NCI-H524 (cell line): ENCODE measurements around the gene SAMM50.
"Not testable (repeated sequence)": the region's sequence is repeated elsewhere in the genome, so short reads cannot be mapped to it uniquely, and the experiment has no call there.

Experiments used
- DNase-seq, 2 experiments: peaks; one replicate each; lab custom pipeline; 2025; lab: John Stamatoyannopoulos, UW

Gene SAMM50

GRCh38 chr22:44000123-44000522 lies 44.9 kb downstream of the SAMM50 start:
- DNase-seq = no peak

GRCh38 chr22:44001521-44001920 lies 46.3 kb downstream of the SAMM50 start:
- no peak for DNase-seq

- no peak for DNase-seq
Measured at GRCh38 chr22:44002324-44002723, 47.1 kb downstream of the SAMM50 start.

DNA sequence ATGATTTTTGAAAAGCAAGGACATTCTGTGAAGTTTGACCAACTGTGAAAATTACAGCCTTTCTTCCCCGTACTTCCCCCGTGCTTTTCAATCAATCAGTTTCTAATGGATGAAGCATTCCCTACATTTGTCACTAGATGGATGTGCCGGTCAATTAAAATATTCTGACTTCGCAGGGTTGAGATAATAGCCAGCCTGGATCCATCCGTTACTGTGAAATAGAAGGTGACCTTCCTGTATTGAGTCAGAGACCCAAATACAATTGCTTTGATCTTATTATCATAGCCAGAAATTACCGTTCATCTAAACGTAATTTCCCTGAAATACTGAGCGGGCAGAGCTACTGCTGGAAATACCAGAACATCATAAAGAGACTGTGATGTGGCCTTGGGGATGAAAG lies 47.8 kb downstream of the SAMM50 start:
- DNase-seq = no peak

DNA sequence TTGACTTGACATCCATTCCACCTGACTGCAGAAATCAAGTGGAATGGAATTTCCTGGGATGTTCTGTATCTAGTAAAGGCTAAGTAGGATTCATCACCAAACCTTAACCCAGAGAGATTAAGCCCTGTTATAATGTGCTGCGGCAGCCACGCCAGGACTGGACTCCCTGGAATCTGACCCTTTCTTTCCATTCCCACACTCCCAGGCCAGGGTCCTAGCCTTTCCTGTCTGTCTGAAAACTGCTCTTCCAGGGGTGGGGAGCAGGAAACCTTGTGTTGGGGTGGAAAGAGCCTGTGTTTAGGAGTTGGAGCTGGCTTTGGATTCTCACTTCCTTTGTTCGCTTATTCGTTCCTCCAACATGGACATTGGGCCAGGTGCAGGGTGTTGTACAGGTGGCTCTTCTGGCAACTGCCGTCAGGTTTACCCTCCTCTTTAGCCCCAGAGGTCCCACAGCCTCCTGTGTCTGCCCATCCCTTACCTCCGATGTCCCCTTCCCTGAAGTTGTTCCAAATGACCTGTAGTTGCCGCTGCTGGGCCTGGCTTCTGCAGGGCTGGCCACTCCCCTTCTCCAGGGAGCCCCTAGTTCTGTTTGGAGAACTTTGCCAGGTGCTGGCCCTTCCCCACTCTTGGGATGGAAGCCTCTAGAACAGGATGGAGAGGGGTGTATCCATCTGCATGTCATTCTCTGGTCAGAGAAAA lies 48.3 kb downstream of the SAMM50 start:
- no peak for DNase-seq

- DNase-seq = no peak
Measured at GRCh38 chr22:44004104-44004460, 48.8 kb downstream of the SAMM50 start.

DNA sequence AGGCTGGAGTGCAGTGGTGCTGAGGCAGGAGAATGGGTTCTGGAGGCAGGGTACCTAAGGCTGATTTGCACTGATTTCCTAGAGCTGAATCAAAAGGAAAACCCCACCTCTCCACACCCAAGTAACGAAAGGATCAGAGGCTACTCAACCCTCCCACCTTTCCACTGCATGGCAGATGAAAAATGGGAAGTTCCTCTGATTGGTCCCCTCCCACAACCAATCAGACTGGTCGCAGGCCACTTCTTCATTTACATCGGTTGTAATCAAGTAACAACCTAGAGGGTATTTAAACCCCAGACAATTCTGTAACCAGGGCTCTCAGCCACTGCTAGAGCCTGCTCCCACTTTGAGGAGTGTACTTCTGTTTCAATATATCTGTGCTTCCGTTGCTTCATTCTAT lies 50.3 kb downstream of the SAMM50 start:
- DNase-seq = no peak

- no peak for DNase-seq
Measured at GRCh38 chr22:44012162-44012561, 56.9 kb downstream of the SAMM50 start.

DNA sequence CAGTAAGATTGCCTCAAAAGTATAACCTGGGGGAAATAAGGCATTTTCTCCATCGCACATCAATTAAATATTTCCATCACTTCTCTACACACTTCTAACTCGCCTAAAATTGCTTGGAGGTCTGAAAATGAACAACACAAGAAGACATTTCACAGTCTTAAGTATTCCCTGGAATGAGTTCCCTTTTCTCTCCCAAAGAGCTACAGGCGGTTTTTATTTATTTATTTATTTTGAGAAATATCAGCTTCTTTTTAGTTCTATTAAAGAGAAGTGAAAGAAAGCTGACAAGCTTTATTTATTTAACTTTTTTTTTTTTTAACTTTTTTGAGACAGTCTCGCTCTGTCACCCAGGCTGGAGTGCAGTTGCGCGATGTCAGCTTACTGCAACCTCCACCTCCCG lies 57.3 kb downstream of the SAMM50 start:
- no peak for DNase-seq

DNA sequence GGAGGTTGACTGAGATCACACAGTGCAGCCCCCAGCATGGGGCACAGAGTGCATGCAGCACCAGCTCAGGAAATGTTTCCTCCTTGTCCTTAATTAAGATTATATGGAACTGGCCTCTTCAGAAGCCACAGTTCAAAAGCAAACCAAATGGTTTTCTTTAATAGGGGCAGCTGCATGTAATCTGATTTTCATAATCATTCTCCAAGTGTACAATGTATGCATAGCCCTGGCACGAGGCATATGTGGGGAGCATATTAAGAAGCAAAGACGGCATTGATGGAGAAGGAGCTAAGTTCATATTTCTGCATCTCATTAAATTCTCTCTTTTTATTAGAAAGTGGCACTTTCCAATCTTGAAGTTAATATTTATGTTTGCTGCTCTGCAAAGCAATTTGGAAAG lies 59.0 kb downstream of the SAMM50 start:
- DNase-seq = peak in 1 of 2 experiments; percentile 70

GRCh38 chr22:44016586-44016985 lies 61.3 kb downstream of the SAMM50 start:
- DNase-seq = not testable (repeated sequence)

DNA sequence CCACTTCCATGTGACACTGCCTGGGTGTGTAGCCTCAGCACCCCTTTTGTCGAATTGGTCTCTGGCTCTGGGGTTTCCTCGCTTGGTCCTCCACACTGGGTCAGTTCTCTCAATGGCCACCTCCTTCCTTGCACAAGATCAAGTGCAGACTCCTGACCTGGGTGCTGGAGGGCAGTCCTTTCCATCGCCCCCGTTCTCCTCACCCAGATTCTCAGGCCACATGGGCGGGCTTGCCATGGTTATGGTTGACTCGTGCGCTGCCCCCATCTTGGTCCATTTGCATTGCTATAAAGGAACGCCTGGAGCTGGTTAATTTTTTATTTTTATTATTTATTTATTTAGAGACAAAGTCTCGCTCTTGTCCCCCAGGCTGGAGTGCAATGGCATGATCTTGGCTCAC lies 63.4 kb downstream of the SAMM50 start:
- no peak for DNase-seq

DNA sequence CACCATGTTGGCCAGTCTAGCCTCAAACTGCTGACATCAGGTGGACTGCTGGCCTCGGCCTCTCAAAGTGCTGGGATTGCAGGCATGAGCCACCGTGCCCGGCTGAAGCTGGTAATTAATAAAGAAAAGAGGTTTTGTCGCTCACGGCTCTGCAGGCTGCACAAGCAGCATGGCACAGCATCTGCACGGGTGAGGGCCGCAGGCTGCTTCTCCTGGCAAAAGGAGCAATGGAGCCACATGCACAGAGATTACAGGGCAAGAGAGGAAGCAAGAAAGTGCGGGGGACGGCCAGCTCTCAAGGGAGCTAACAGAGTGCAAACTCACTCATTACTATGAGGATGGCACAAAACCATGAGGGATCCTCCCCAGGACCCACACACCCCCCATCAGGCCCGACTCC lies 64.2 kb downstream of the SAMM50 start:
- no peak for DNase-seq

GRCh38 chr22:44019846-44020245 lies 64.6 kb downstream of the SAMM50 start:
- DNase-seq = no peak

GRCh38 chr22:44020981-44021380 lies 65.7 kb downstream of the SAMM50 start:
- DNase-seq = no peak

- peak in 1 of 2 experiments; percentile 35 for DNase-seq
Measured at GRCh38 chr22:44023404-44024287, 68.4 kb downstream of the SAMM50 start.

- peak in 1 of 2 experiments; percentile 29 for DNase-seq
Measured at GRCh38 chr22:44024288-44024921, 69.2 kb downstream of the SAMM50 start, which contains the start of gene PARVB. PARVB (plus strand) TSS chr22:44024302; CDS start chr22:44024340, 38 bp downstream.

DNA sequence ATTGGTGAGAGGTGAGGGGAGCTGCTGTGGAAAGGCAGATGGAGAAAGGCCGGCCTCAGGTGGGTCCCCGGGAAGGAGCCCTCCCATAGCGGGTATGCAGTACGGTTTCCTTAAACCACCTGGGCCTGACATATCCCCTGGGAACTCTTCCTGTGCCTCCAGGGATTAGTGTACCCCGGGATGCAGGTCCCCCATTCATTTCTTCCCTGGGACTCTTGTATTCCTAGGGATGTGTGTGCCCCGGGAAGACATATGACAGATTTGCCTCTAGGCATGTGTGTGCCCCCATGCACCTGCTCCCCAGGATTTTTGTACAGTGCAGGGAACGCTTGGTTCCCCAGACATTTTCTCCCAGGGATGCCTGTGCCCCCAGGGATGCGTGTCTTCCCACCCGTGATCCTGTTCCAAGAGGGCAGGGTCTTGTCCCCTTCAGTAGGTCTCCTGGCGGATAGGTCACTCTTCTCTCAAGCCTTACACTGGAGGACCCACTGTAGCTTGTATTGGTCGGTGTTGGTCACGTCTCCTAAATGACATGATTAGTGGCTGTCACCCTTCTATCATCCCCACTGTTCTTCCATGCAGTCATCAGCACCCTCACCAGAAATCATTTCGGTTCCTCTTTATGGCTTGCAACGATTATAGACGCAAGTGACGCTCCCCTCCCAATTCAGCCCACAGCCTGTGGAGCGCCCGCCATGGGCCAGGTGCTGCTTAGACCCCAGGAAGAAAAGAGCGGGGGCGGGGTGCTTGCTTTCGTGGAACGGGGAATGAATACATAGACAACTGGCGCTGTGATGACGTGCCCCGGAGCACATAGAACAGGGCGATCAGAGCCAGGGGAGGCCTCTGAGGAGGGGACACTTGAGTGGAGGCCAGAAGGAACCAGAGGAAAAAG lies 70.2 kb downstream of the SAMM50 start:
- no peak for DNase-seq

DNA sequence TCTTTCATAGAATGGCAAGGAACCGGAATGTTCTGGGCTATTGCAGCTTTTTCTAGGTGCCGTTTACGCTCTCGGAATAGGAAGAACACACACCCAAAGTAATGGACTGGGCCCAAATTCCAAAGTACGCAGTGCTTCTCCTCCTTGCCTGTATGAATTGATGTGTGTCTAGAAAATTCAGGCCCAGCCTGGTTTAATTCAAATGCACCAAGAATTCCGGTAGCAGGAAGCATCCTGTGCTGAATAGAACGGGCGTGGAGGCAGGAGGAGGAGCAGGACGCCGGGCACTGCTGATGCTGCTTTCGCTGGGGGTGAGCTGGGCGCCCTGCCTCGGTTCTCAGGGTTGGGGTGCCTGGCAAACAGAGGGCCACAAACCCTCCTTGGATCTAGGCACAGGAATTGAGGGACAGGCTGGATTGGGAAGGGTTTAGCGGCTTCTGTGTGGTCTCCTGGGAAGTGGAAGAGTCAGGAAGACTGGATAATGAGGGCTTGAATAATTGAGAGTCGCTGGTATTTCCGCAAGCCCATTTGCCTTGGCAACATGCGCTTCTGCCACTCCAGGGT lies 70.9 kb downstream of the SAMM50 start:
- DNase-seq = no peak

- DNase-seq = no peak
Measured at GRCh38 chr22:44026630-44027511, 71.6 kb downstream of the SAMM50 start.
